MCF 10A (cell line): ENCODE measurements around the gene FAXC. TPM values are rescaled to one million over a fixed set of nuclear protein-coding genes. Genes with fewer than 3 reads are reported as not detected.
A peak's percentile ranks its signal among the peaks of the same experiment; 100 is the strongest.

ENCODE experiments used
- BruUV-seq: library from RNA; stranded (reverse); fragments of 400-500 nt; replicated peaks from 2 replicates; lab custom pipeline; 2021; lab: Mats Ljungman, UMichigan
- CTCF ChIA-PET: fragments of 300-600 bp; sonication (Branson Sonifier 250); formaldehyde crosslinking; extraction: SDS; loops from one replicate; lab custom pipeline; 2021; ENCODE audit warnings: antibody characterized with exemption, inconsistent platforms; lab: Yijun Ruan, JAX
- POLR2A ChIA-PET: fragments of 300-600, 350-650 bp; sonication (Branson Sonifier 250); formaldehyde crosslinking; extraction: SDS; loops from one replicate; lab custom pipeline; 2020; ENCODE audit warnings: antibody characterized with exemption, inconsistent platforms; lab: Yijun Ruan, JAX
- DNase-seq: peaks from one replicate; pipeline ENCODE4 v3.0.0-alpha.2; 2018; ENCODE audit not compliant: unreplicated experiment
- H3K27ac Mint-ChIP-seq: one replicate; pipeline ENCODE4 v1.8.0; 2022; ENCODE audit warnings: mild to moderate bottlenecking, low read depth, mixed read lengths; ENCODE audit not compliant: unreplicated experiment
- H3K27me3 Mint-ChIP-seq: one replicate; pipeline ENCODE4 v1.8.0; 2022; ENCODE audit warnings: mixed read lengths; ENCODE audit not compliant: insufficient read depth, unreplicated experiment
- H3K36me3 Mint-ChIP-seq: one replicate; pipeline ENCODE4 v1.8.0; 2022; ENCODE audit warnings: mild to moderate bottlenecking, moderate library complexity, mixed read lengths; ENCODE audit not compliant: insufficient read depth, unreplicated experiment
- H3K4me1 Mint-ChIP-seq: one replicate; pipeline ENCODE4 v1.8.0; 2022; ENCODE audit warnings: mixed read lengths; ENCODE audit not compliant: insufficient read depth, unreplicated experiment
- H3K4me3 Mint-ChIP-seq: one replicate; pipeline ENCODE4 v1.8.0; 2022; ENCODE audit warnings: mild to moderate bottlenecking, moderate library complexity, mixed read lengths; ENCODE audit not compliant: unreplicated experiment
- H3K9me3 Mint-ChIP-seq: one replicate; pipeline ENCODE4 v1.8.0; 2022; ENCODE audit warnings: mixed read lengths; ENCODE audit not compliant: unreplicated experiment
- intact Hi-C: fragments of 100-400 bp; cut with micrococcal nuclease; formaldehyde crosslinking; loops from 2 replicates; pipeline ENCODE4 v1.14.1; 2022
- total RNA-seq: library from RNA; stranded (reverse); gene quantifications from 2 replicates; pipeline ENCODE4 v1.2.3, GENCODE V29; 2022
- TF ChIP-seq, protein P1 (sequence below): fragments of 200-600 bp; IDR thresholded peaks from one replicate; pipeline ENCODE4 v1.8.0; 2022; ENCODE audit warnings: antibody characterized with exemption, mild to moderate bottlenecking; ENCODE audit not compliant: unreplicated experiment

The FAXC gene
- total RNA-seq, 1 experiment from 2014 or later: 2.3 TPM

DNA sequence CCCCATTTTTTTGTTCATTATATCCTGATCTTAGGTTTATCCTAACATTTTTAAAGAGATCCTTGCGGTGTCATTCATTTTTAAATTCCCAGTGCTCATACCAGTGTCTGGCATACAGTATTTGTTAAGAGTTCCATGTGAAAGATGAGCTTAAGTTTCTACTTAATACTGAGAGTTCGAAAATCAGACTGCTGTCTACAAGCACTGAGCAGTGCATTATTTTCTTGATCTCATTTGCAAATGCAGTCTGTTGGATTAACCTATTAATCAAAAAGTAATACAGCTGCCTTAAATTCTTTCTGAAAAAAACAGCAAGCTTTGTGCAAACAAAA, 43.9 kb upstream of the FAXC start:
- Mint-ChIP-seq H3K36me3 (peaks cover 23% of the 10 kb centered on the region), H3K4me1 (peaks cover 6% of the 10 kb centered on the region), H3K9me3 (no peaks in the 10 kb centered on the region), H3K27ac (peak overlapping the region; percentile 96), H3K4me3 (peak overlapping the region; percentile 93), H3K27me3 (no peaks in the 10 kb centered on the region)
- ChIA-PET CTCF (interaction anchor here (0.5 to 3.6 kb wide), 11 partner anchors 9 to 608 kb away, joined by 3 to 32 read pairs (median 4); no protein-coding TSS in a partner anchor), POLR2A (interaction anchor here (0.6 to 4.1 kb wide), 20 partner anchors 9 to 241 kb away, joined by 3 to 48 read pairs (median 4); partner anchors contain the start of gene PNISR)
- BruUV-seq: no TSS peak
- intact Hi-C loops: loop anchor here (1.0 to 2.0 kb wide), 2 partner anchors 31 to 59 kb away; partner anchors contain the start of gene PNISR
- no peak for DNase-seq
- TF ChIP-seq, protein P1, sequence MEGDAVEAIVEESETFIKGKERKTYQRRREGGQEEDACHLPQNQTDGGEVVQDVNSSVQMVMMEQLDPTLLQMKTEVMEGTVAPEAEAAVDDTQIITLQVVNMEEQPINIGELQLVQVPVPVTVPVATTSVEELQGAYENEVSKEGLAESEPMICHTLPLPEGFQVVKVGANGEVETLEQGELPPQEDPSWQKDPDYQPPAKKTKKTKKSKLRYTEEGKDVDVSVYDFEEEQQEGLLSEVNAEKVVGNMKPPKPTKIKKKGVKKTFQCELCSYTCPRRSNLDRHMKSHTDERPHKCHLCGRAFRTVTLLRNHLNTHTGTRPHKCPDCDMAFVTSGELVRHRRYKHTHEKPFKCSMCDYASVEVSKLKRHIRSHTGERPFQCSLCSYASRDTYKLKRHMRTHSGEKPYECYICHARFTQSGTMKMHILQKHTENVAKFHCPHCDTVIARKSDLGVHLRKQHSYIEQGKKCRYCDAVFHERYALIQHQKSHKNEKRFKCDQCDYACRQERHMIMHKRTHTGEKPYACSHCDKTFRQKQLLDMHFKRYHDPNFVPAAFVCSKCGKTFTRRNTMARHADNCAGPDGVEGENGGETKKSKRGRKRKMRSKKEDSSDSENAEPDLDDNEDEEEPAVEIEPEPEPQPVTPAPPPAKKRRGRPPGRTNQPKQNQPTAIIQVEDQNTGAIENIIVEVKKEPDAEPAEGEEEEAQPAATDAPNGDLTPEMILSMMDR: no peak

GRCh38 chr6:99390896-99391295, 41.4 kb upstream of the FAXC start:
- CTCF ChIA-PET: interaction anchor here (0.7 kb wide), 1 partner anchor 51 kb away, joined by 3 read pairs; no protein-coding TSS in a partner anchor
- DNase-seq: no peak
- BruUV-seq: no TSS peak
- TF ChIP-seq, protein P1: no peak
- H3K27ac Mint-ChIP-seq: no peak overlapping the region
- POLR2A ChIA-PET: no interaction called here
- no peaks in the 10 kb centered on the region for H3K9me3 Mint-ChIP-seq
- H3K36me3 Mint-ChIP-seq: peaks cover 7% of the 10 kb centered on the region
- peaks cover 6% of the 10 kb centered on the region for H3K4me1 Mint-ChIP-seq
- H3K27me3 Mint-ChIP-seq: no peaks in the 10 kb centered on the region
- no peak overlapping the region for H3K4me3 Mint-ChIP-seq
- intact Hi-C loops: no loop called here

GRCh38 chr6:99384507-99384906, 35.0 kb upstream of the FAXC start:
- Mint-ChIP-seq H3K4me1 (no peaks in the 10 kb centered on the region), H3K27me3 (no peaks in the 10 kb centered on the region), H3K27ac (no peak overlapping the region), H3K4me3 (no peak overlapping the region), H3K36me3 (no peaks in the 10 kb centered on the region), H3K9me3 (no peaks in the 10 kb centered on the region)
- TF ChIP-seq, protein P1: no peak
- no peak for DNase-seq
- intact Hi-C loops: no loop called here
- CTCF ChIA-PET: interaction anchor here (0.7 to 1.4 kb wide), 2 partner anchors 9 to 37 kb away, joined by 3 to 4 read pairs; partner anchors contain the start of gene COQ3
- no TSS peak for BruUV-seq
- POLR2A ChIA-PET: interaction anchor here (1.9 to 2.0 kb wide), 2 partner anchors 9 to 11 kb away, joined by 5 to 8 read pairs; partner anchors contain the start of gene COQ3

DNA sequence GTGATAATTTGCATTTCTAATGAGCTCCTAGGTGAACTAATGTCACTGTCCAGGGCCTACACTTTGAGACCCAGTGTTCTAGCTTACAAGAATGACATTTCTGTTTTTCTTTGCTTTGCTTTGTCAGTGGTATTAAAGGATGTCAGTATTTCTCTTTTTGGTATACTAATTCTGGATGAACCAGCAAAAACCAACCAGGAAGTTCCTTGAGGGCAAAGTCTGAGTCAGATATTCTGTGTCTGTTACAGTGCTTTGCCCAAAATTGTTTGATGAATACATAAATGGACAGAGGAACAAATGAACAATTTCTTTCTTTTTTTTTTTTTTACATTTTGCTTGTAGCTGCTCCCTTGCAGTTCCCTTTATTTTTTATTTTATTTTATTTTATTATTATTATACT, 29.2 kb upstream of the FAXC start:
- Mint-ChIP-seq H3K9me3 (no peaks in the 10 kb centered on the region), H3K27me3 (no peaks in the 10 kb centered on the region), H3K4me3 (no peak overlapping the region), H3K36me3 (no peaks in the 10 kb centered on the region), H3K27ac (no peak overlapping the region), H3K4me1 (no peaks in the 10 kb centered on the region)
- DNase-seq: no peak
- TF ChIP-seq, protein P1: no peak
- intact Hi-C loops: no loop called here
- POLR2A ChIA-PET: interaction anchor here (1.2 kb wide), 1 partner anchor 29 kb away, joined by 3 read pairs; the partner anchor contains the start of gene FAXC
- CTCF ChIA-PET: interaction anchor here (0.9 to 1.3 kb wide), 2 partner anchors 44 to 48 kb away, joined by 4 to 5 read pairs; no protein-coding TSS in a partner anchor
- BruUV-seq: no TSS peak
